Measurements from ENCODE around the gene CTLA4. TPM values are rescaled to one million over a fixed set of nuclear protein-coding genes. Genes with fewer than 3 reads are reported as not detected.

Gene CTLA4
- total RNA-seq, 1 donor from 2014 or later, result 118 TPM

- no peak for DNase-seq (ENCODE audit: low spot score)
- peaks cover 3% of the 10 kb centered on the region for H3K27me3 Mint-ChIP-seq (ENCODE audit: insufficient read depth)
- no peaks in the 10 kb centered on the region for H3K9me3 Mint-ChIP-seq
- no peaks in the 10 kb centered on the region for H3K36me3 Mint-ChIP-seq (ENCODE audit: low read depth)
- intact Hi-C loops (cut with micrococcal nuclease), result no loop called here
- peaks cover 44% of the 10 kb centered on the region for H3K4me1 Mint-ChIP-seq (ENCODE audit: low read depth)
- H3K27ac Mint-ChIP-seq, result no peak overlapping the region
- no peak overlapping the region for H3K4me3 Mint-ChIP-seq
Measured at GRCh38 chr2:203918839-203919238, 51.3 kb downstream of the CTLA4 start.

Other genes with a start within 250 kb of the CTLA4 start
- gene CD28, start 161.1 kb upstream of the CTLA4 start, total RNA-seq, result 132 and 133 TPM in 2 replicates
- gene ICOS, start 69.0 kb downstream of the CTLA4 start, total RNA-seq, result 143 and 150 TPM in 2 replicates

All from activated T-helper 1 cell treated with anti-CD3 and anti-CD28 coated beads, Interleukin-12 subunit alpha, Interleukin-12 subunit beta, Interleukin-2, Interleukin-4 antibody, amounts not matched to agents 30 ng/mL and 10 ng/mL and 1 ng/mL, durations not matched to agents 14 hours and 24 hours and 36 hours (primary cell).